ENCODE data around the gene KNG1. TPM values are rescaled to one million over a fixed set of nuclear protein-coding genes. Genes with fewer than 3 reads are reported as not detected.

Gene KNG1
- total RNA-seq, 2 donors from 2014 or later: 1.0 to 1.2 TPM

- H3K4me1 ChIP-seq: no peaks in the 10 kb centered on the region
- no peak for DNase-seq
These were observed 25.6 kb downstream of the KNG1 start for GRCh38 chr3:186742618-186743380.

DNA sequence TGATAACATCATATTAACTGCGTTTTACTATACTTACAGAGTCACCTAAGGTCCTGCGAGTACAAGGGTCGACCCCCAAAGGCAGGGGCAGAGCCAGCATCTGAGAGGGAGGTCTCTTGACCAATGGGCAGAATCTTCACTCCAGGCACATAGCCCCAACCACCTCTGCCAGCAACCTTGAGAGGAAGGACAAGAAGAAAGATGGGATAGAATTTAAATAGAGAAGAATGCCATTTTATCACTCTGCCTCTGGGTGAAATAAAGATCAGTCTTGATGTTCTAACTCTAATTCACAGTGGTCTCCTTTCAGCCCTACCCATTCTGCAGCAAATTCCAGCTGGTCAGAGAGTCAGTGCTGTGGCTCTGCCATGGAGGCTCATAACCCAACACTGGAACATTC, 26.5 kb downstream of the KNG1 start:
- TF ChIP-seq, protein P1, sequence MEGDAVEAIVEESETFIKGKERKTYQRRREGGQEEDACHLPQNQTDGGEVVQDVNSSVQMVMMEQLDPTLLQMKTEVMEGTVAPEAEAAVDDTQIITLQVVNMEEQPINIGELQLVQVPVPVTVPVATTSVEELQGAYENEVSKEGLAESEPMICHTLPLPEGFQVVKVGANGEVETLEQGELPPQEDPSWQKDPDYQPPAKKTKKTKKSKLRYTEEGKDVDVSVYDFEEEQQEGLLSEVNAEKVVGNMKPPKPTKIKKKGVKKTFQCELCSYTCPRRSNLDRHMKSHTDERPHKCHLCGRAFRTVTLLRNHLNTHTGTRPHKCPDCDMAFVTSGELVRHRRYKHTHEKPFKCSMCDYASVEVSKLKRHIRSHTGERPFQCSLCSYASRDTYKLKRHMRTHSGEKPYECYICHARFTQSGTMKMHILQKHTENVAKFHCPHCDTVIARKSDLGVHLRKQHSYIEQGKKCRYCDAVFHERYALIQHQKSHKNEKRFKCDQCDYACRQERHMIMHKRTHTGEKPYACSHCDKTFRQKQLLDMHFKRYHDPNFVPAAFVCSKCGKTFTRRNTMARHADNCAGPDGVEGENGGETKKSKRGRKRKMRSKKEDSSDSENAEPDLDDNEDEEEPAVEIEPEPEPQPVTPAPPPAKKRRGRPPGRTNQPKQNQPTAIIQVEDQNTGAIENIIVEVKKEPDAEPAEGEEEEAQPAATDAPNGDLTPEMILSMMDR (IDR thresholded peaks at IDR 0.05): no peak
- no peaks in the 10 kb centered on the region for H3K9me3 ChIP-seq
- no peak for DNase-seq
- H3K9ac ChIP-seq (ENCODE audit: low read depth in 2 of 2, low read length in 2 of 2): no peak overlapping the region
- intact Hi-C loops (cut with DNase I): no loop called here
- H3K36me3 ChIP-seq: no peaks in the 10 kb centered on the region
- no peaks in the 10 kb centered on the region for H3K4me1 ChIP-seq
- H3K27ac ChIP-seq: peak overlapping the region; percentile 48
- no peaks in the 10 kb centered on the region for H3K27me3 ChIP-seq
- no peak overlapping the region for H3K4me3 ChIP-seq

More at GRCh38 chr3:186742618-186743380, 25.6 kb downstream of the KNG1 start:
- no peak overlapping the region for H3K27ac ChIP-seq
- H3K9ac ChIP-seq (ENCODE audit: low read depth in 2 of 2, low read length in 2 of 2): no peak overlapping the region
- H3K9me3 ChIP-seq: no peaks in the 10 kb centered on the region
- TF ChIP-seq, protein P1 (IDR thresholded peaks at IDR 0.05): no peak
- H3K4me3 ChIP-seq: no peak overlapping the region
- H3K36me3 ChIP-seq: no peaks in the 10 kb centered on the region
- intact Hi-C loops (cut with DNase I): no loop called here
- H3K27me3 ChIP-seq: no peaks in the 10 kb centered on the region

GRCh38 chr3:186746008-186746407, 28.8 kb downstream of the KNG1 start:
- H3K4me1 ChIP-seq: no peaks in the 10 kb centered on the region
- H3K27me3 ChIP-seq: no peaks in the 10 kb centered on the region
- no peaks in the 10 kb centered on the region for H3K36me3 ChIP-seq
- intact Hi-C loops (cut with DNase I): no loop called here
- no peak overlapping the region for H3K9ac ChIP-seq (ENCODE audit: low read depth in 2 of 2, low read length in 2 of 2)
- H3K4me3 ChIP-seq: no peak overlapping the region
- no peaks in the 10 kb centered on the region for H3K9me3 ChIP-seq
- H3K27ac ChIP-seq: peak overlapping the region; percentile 48
- DNase-seq: peak; percentile 82
- TF ChIP-seq, protein P1 (IDR thresholded peaks at IDR 0.05): no peak

GRCh38 chr3:186750316-186750715, 33.2 kb downstream of the KNG1 start:
- no peak overlapping the region for H3K4me3 ChIP-seq
- H3K36me3 ChIP-seq: no peaks in the 10 kb centered on the region
- H3K27me3 ChIP-seq: no peaks in the 10 kb centered on the region
- H3K9me3 ChIP-seq: no peaks in the 10 kb centered on the region
- no peak for DNase-seq
- no peak overlapping the region for H3K9ac ChIP-seq (ENCODE audit: low read depth in 2 of 2, low read length in 2 of 2)
- no peak overlapping the region for H3K27ac ChIP-seq
- H3K4me1 ChIP-seq: no peaks in the 10 kb centered on the region
- intact Hi-C loops (cut with DNase I): no loop called here
- TF ChIP-seq, protein P1 (IDR thresholded peaks at IDR 0.05): no peak

GRCh38 chr3:186751480-186751879, 34.3 kb downstream of the KNG1 start:
- peak overlapping the region; percentile 59 for H3K27ac ChIP-seq
- H3K9ac ChIP-seq (ENCODE audit: low read depth in 2 of 2, low read length in 2 of 2): peak overlapping the region in 1 of 2 donors; percentile 26
- intact Hi-C loops (cut with DNase I): no loop called here
- H3K4me1 ChIP-seq: no peaks in the 10 kb centered on the region
- no peaks in the 10 kb centered on the region for H3K27me3 ChIP-seq
- no peaks in the 10 kb centered on the region for H3K9me3 ChIP-seq
- no peak overlapping the region for H3K4me3 ChIP-seq
- H3K36me3 ChIP-seq: no peaks in the 10 kb centered on the region
- DNase-seq: no peak
- TF ChIP-seq, protein P1 (IDR thresholded peaks at IDR 0.05): no peak

Measured in colonic mucosa (tissue), 4 donors.